HepG2 (cell line): ENCODE measurements around the gene MCTS1. TPM values are rescaled to one million over a fixed set of nuclear protein-coding genes. Genes with fewer than 3 reads are reported as not detected.
A peak's percentile ranks its signal among the peaks of the same experiment; 100 is the strongest.

Experiments used
- ARNT2 ChIP-seq: sonication (generic); formaldehyde crosslinking; IDR thresholded peaks from 2 replicates; pipeline ENCODE4 v1.8.0; 2022; ENCODE audit warnings: mild to moderate bottlenecking, low read depth, missing genetic modification reagents, moderate library complexity
- BCL3 ChIP-seq: sonication (generic); formaldehyde crosslinking; IDR thresholded peaks from 2 replicates; pipeline ENCODE4 v1.5.1; 2020; ENCODE audit warnings: mild to moderate bottlenecking, missing genetic modification reagents, moderate library complexity
- BHLHE40 ChIP-seq: IDR thresholded peaks from 2 replicates; pipeline ENCODE4 v1.6.1; 2011; ENCODE audit warnings: low read length, improper control_type of control experiment
- GATA4 ChIP-seq: sonication (generic); IDR thresholded peaks from 2 replicates; pipeline ENCODE4 v1.6.1; 2016; ENCODE audit warnings: antibody characterized with exemption, low read depth, borderline replicate concordance
- GATAD1 ChIP-seq: IDR thresholded peaks from 2 replicates; pipeline ENCODE4 v1.6.1; 2016; ENCODE audit warnings: missing genetic modification reagents, missing compliant biosample characterization
- HOXA7 ChIP-seq: sonication (generic); formaldehyde crosslinking; IDR thresholded peaks from 2 replicates; pipeline ENCODE4 v1.8.1; 2022; ENCODE audit warnings: mild to moderate bottlenecking, missing genetic modification reagents, moderate library complexity
- MTF2 ChIP-seq: sonication (generic); formaldehyde crosslinking; IDR thresholded peaks from 2 replicates; pipeline ENCODE4 v1.5.0; 2020; ENCODE audit warnings: missing genetic modification reagents, borderline replicate concordance
- MXD1 ChIP-seq: sonication (generic); formaldehyde crosslinking; IDR thresholded peaks from 2 replicates; pipeline ENCODE4 v1.4.0; 2020; ENCODE audit warnings: mild to moderate bottlenecking, missing genetic modification reagents
- NFKB2 ChIP-seq: sonication (generic); formaldehyde crosslinking; IDR thresholded peaks from 2 replicates; pipeline ENCODE4 v1.4.0; 2020; ENCODE audit warnings: missing genetic modification reagents, borderline replicate concordance
- NR2F1 ChIP-seq, 2 experiments: fragments of 450-650 bp in 1 of 2; formaldehyde crosslinking in 1 of 2; IDR thresholded peaks; 2 replicates each; pipeline versions ENCODE4 v1.5.0 to v1.6.1; 2016 to 2020; ENCODE audit warnings: mild to moderate bottlenecking in 1 of 2, missing compliant biosample characterization in 1 of 2, missing genetic modification reagents in 1 of 2, moderate library complexity in 1 of 2
- NR2F2 ChIP-seq: IDR thresholded peaks from 2 replicates; pipeline ENCODE4 v1.6.1; 2012; ENCODE audit warnings: low read depth, inconsistent platforms, borderline replicate concordance
- PATZ1 ChIP-seq: sonication (generic); formaldehyde crosslinking; IDR thresholded peaks from 2 replicates; pipeline ENCODE4 v1.4.0; 2020; ENCODE audit warnings: missing genetic modification reagents
- POGZ ChIP-seq: sonication (generic); formaldehyde crosslinking; IDR thresholded peaks from 2 replicates; pipeline ENCODE4 v1.4.0; 2020; ENCODE audit warnings: mild to moderate bottlenecking, missing genetic modification reagents
- POLR2G ChIP-seq: fragments of 200-400 bp; formaldehyde crosslinking; IDR thresholded peaks from 2 replicates; pipeline ENCODE4 v1.6.1; 2018; ENCODE audit warnings: mild to moderate bottlenecking, low read depth, low read length, moderate library complexity
- SOX6 ChIP-seq, 2 experiments: fragments of 450-650 bp in 1 of 2; sonication (generic) in 1 of 2; formaldehyde crosslinking in 1 of 2; IDR thresholded peaks; 2 replicates each; pipeline versions ENCODE4 v1.4.0 to v1.6.1; 2017 to 2020; ENCODE audit warnings: antibody characterized with exemption in 1 of 2, mild to moderate bottlenecking in 1 of 2, missing genetic modification reagents in 1 of 2
- SRSF4 ChIP-seq: fragments of 200-400 bp; formaldehyde crosslinking; IDR thresholded peaks from one replicate; pipeline ENCODE4 v1.6.1; 2018; ENCODE audit warnings: mild to moderate bottlenecking, low read depth, low read length, moderate library complexity; ENCODE audit not compliant: poor library complexity, severe bottlenecking
- ZBTB3 ChIP-seq: sonication (generic); formaldehyde crosslinking; IDR thresholded peaks from 2 replicates; pipeline ENCODE4 v1.4.0; 2020; ENCODE audit warnings: low read depth, mild to moderate bottlenecking, moderate library complexity, missing genetic modification reagents, borderline replicate concordance
- ZNF235 ChIP-seq: sonication (generic); formaldehyde crosslinking; IDR thresholded peaks from 2 replicates; pipeline ENCODE4 v1.8.1; 2023; ENCODE audit warnings: mild to moderate bottlenecking, missing genetic modification reagents, borderline replicate concordance
- ZNF281 ChIP-seq: sonication (generic); formaldehyde crosslinking; IDR thresholded peaks from 2 replicates; pipeline ENCODE4 v1.4.0; 2020; ENCODE audit warnings: missing genetic modification reagents, borderline replicate concordance
- ZNF367 ChIP-seq: sonication (generic); formaldehyde crosslinking; IDR thresholded peaks from 2 replicates; pipeline ENCODE4 v1.4.0; 2020; ENCODE audit warnings: missing genetic modification reagents, borderline replicate concordance
- ZNF713 ChIP-seq: sonication (generic); formaldehyde crosslinking; IDR thresholded peaks from 2 replicates; pipeline ENCODE4 v1.4.0; 2020; ENCODE audit warnings: mild to moderate bottlenecking, missing genetic modification reagents
- polyA plus RNA-seq, 8 experiments: library from polyadenylated mRNA; depleted of rRNA in 3 of 8; stranded (reverse) in 7 of 8; unstranded in 1 of 8; fragments of >200 nt; fragmentation: Illumina TruSeq in 4 of 8; extraction: Trizol in 4 of 8; gene quantifications; 2 replicates each; pipeline versions ENCODE4 v1.2.1 to v1.2.3, GENCODE V29; 2011 to 2016; ENCODE audit warnings: low read depth in 4 of 8, missing spikeins in 1 of 8, mixed read lengths in 1 of 8; ENCODE audit not compliant: insufficient read depth in 1 of 8
- total RNA-seq, 5 experiments: library from RNA; depleted of rRNA; stranded (reverse); fragments of >200 nt; fragmentation: Illumina TruSeq; extraction: Trizol; gene quantifications; 2 replicates each; pipeline ENCODE4 v1.2.3, GENCODE V29; 2016; ENCODE audit warnings: low read depth in 1 of 5

Gene MCTS1
- total and polyA plus RNA-seq, 2 of the 13 experiments (the other 11 are each of a cell fraction or from before 2014, with no cell fraction given), result 30.1 to 59.0 TPM

GRCh38 chrX:120629667-120630537, 26.0 kb downstream of the MCTS1 start, which contains the start of gene C1GALT1C1 (continued):
- no peak for TF ChIP-seq SOX6 (IDR thresholded peaks at IDR 0.05)
- peak; percentile 48 for TF ChIP-seq SOX6 (CRISPR knock-in tag; IDR thresholded peaks at IDR 0.05)
- no peak for TF ChIP-seq ZNF281 (CRISPR knock-in tag)
- TF ChIP-seq HOXA7 (CRISPR knock-in tag), result no peak
- TF ChIP-seq SRSF4, result no peak
- no peak for TF ChIP-seq MTF2
- TF ChIP-seq BHLHE40, result no peak
- TF ChIP-seq POLR2G, result peak; percentile 76
- TF ChIP-seq BCL3 (CRISPR knock-in tag), result 0 out of 2 replicates have a peak, but pooled peaks have one; percentile 24
- peak; percentile 90 for TF ChIP-seq PATZ1 (CRISPR knock-in tag)
- peak; percentile 68 for TF ChIP-seq GATAD1 (CRISPR knock-in tag)
- TF ChIP-seq ARNT2 (CRISPR knock-in tag), result no peak
- TF ChIP-seq ZNF367 (CRISPR knock-in tag), result no peak
- TF ChIP-seq ZNF235 (CRISPR knock-in tag), result no peak
- TF ChIP-seq ZNF713, result no peak
- no peak for TF ChIP-seq MXD1
- TF ChIP-seq NR2F2, result no peak
- TF ChIP-seq NFKB2 (CRISPR knock-in tag), result no peak
- TF ChIP-seq POGZ (CRISPR knock-in tag), result peak; percentile 62
- TF ChIP-seq NR2F1 (CRISPR knock-in tag; IDR thresholded peaks at IDR 0.05), result no peak
- TF ChIP-seq GATA4, result no peak
- no peak for TF ChIP-seq ZBTB3 (CRISPR knock-in tag)
